A549 (cell line): ENCODE data around the gene UST.

Experiments
- BHLHE40 ChIP-seq: IDR thresholded peaks from 2 replicates; pipeline ENCODE4 v1.6.1; 2012; ENCODE audit warnings: low read depth, low read length, inconsistent platforms
- CTCF ChIP-seq: fragments of >200 bp; sonication (Bioruptor Twin); formaldehyde crosslinking; IDR thresholded peaks from 3 replicates; pipeline ENCODE4 v1.5.1; 2016
- E2F6 ChIP-seq: IDR thresholded peaks from 2 replicates; pipeline ENCODE4 v1.6.1; 2012; ENCODE audit warnings: low read depth, borderline replicate concordance
- EP300 ChIP-seq, 2 experiments: fragments of >200 bp; sonication (Bioruptor Twin); formaldehyde crosslinking; IDR thresholded peaks; 2 replicates in 1 of 2; 3 replicates in 1 of 2; pipeline ENCODE4 v1.6.1; 2016 to 2017
- FOSB ChIP-seq: fragments of 250-450 bp; sonication (Bioruptor Pico); IDR thresholded peaks from 2 replicates; pipeline ENCODE4 v1.5.0; 2020; ENCODE audit warnings: mild to moderate bottlenecking, moderate library complexity
- KDM1A ChIP-seq: fragments of 200-600 bp; sonication (generic); IDR thresholded peaks from 2 replicates; pipeline ENCODE4 v1.6.1; 2016; ENCODE audit warnings: low read depth, mild to moderate bottlenecking
- MAFK ChIP-seq: fragments of 450-650 bp; IDR thresholded peaks from 2 replicates; pipeline ENCODE4 v1.6.1; 2014; ENCODE audit not compliant: partially characterized antibody
- POLR2A ChIP-seq: IDR thresholded peaks from 2 replicates; pipeline ENCODE4 v1.6.1; 2012; ENCODE audit warnings: mild to moderate bottlenecking, low read length
- RCOR1 ChIP-seq: fragments of 150-350 bp; IDR thresholded peaks from 2 replicates; pipeline ENCODE4 v1.6.1; 2014; ENCODE audit warnings: antibody characterized with exemption, low read length, low read depth
- REST ChIP-seq: fragments of 200-600 bp; sonication (generic); IDR thresholded peaks from 2 replicates; pipeline ENCODE4 v1.6.1; 2016; ENCODE audit warnings: antibody characterized with exemption, mild to moderate bottlenecking, moderate library complexity
- USF2 ChIP-seq: fragments of 450-650 bp; IDR thresholded peaks from 2 replicates; pipeline ENCODE4 v1.6.1; 2014; ENCODE audit warnings: antibody characterized with exemption

GRCh38 chr6:148891405-148891783 is 144.6 kb downstream of the UST start:
- no peak for TF ChIP-seq CTCF
- no peak for TF ChIP-seq EP300 (IDR thresholded peaks at IDR 0.05)
- TF ChIP-seq USF2, result no peak
- TF ChIP-seq FOSB (CRISPR knock-in tag), result no peak
- no peak for TF ChIP-seq POLR2A
- no peak for TF ChIP-seq BHLHE40
- no peak for TF ChIP-seq MAFK
- no peak for TF ChIP-seq KDM1A
- no peak for TF ChIP-seq RCOR1
- TF ChIP-seq E2F6, result no peak
- TF ChIP-seq REST, result no peak
